Hepatocyte (in vitro differentiated cells): ENCODE measurements around the gene ZNF567. TPM values are rescaled to one million over a fixed set of nuclear protein-coding genes. Genes with fewer than 3 reads are reported as not detected.

ENCODE experiments used
- DNase-seq: peaks from one replicate; pipeline ENCODE4 v3.0.0-alpha.2; 2016; ENCODE audit warnings: low spot score
- H2AFZ ChIP-seq: fragments of 200-600 bp; sonication (generic); 2 replicates; pipeline ENCODE4 v1.6.0; 2016; ENCODE audit warnings: antibody characterized with exemption, mild to moderate bottlenecking
- H3K27ac ChIP-seq: fragments of 200-600 bp; sonication (generic); 2 replicates; pipeline ENCODE4 v1.5.1; 2016; ENCODE audit warnings: mild to moderate bottlenecking
- H3K27me3 ChIP-seq: fragments of 200-600 bp; sonication (generic); 2 replicates; pipeline ENCODE4 v1.6.1; 2016
- H3K36me3 ChIP-seq: fragments of 200-600 bp; sonication (generic); replicated peaks from 2 replicates; pipeline ENCODE4 v1.5.1; 2016; ENCODE audit warnings: low read depth; ENCODE audit not compliant: insufficient read depth
- H3K4me1 ChIP-seq: fragments of 200-600 bp; sonication (generic); 2 replicates; pipeline ENCODE4 v1.5.1; 2016; ENCODE audit warnings: mild to moderate bottlenecking, moderate library complexity; ENCODE audit not compliant: insufficient read depth
- H3K4me2 ChIP-seq: fragments of 200-600 bp; sonication (generic); 2 replicates; pipeline ENCODE4 v1.6.0; 2016
- H3K4me3 ChIP-seq: fragments of 200-600 bp; sonication (generic); 2 replicates; pipeline ENCODE4 v1.5.1; 2016; ENCODE audit warnings: mild to moderate bottlenecking
- H3K79me2 ChIP-seq: fragments of 200-600 bp; sonication (generic); 2 replicates; pipeline ENCODE4 v1.6.0; 2017; ENCODE audit warnings: mild to moderate bottlenecking
- H3K9me2 ChIP-seq: fragments of 200-600 bp; sonication (generic); replicated peaks from 2 replicates; pipeline ENCODE4 v1.6.0; 2017; ENCODE audit warnings: mild to moderate bottlenecking; ENCODE audit not compliant: insufficient read depth
- H3K9me3 ChIP-seq: fragments of 200-600 bp; sonication (generic); 2 replicates; pipeline ENCODE4 v1.5.1; 2016; ENCODE audit warnings: low read depth, mild to moderate bottlenecking
- H4K20me1 ChIP-seq: fragments of 200-600 bp; sonication (generic); 2 replicates; pipeline ENCODE4 v1.6.0; 2016; ENCODE audit warnings: mild to moderate bottlenecking; ENCODE audit not compliant: insufficient read depth, poor library complexity, severe bottlenecking
- CTCF ChIP-seq: fragments of 200-600 bp; sonication (generic); IDR thresholded peaks from 2 replicates; pipeline ENCODE4 v1.5.1; 2016; ENCODE audit warnings: antibody characterized with exemption, mild to moderate bottlenecking; ENCODE audit not compliant: poor library complexity
- EZH2 ChIP-seq: fragments of 200-600 bp; sonication (generic); IDR thresholded peaks from 2 replicates; pipeline ENCODE4 v1.6.1; 2016; ENCODE audit warnings: antibody characterized with exemption, mild to moderate bottlenecking, borderline replicate concordance
- EZH2phosphoT487 ChIP-seq: fragments of 200-600 bp; sonication (generic); IDR thresholded peaks from one replicate; pipeline ENCODE4 v1.6.1; 2018; ENCODE audit warnings: antibody characterized with exemption, mild to moderate bottlenecking, low read depth, moderate library complexity; ENCODE audit not compliant: unreplicated experiment, severe bottlenecking
- WGBS: methylation state at CpG from one replicate; pipeline ENCODE4 v1.1.6; 2016; ENCODE audit warnings: low lambda C conversion rate; ENCODE audit errors: missing lambda C conversion rate; 5-methylcytosine and 5-hydroxymethylcytosine counted together
- polyA plus RNA-seq: library from polyadenylated mRNA; unstranded; fragments of >200 nt; fragmentation: Nextera tagmentation; extraction: Ambion mirVana; gene quantifications from 2 replicates; pipeline ENCODE4 v1.2.1, GENCODE V29; 2016
- total RNA-seq: library from RNA; depleted of rRNA; stranded (reverse); fragments of >200 nt; gene quantifications from 2 replicates; pipeline ENCODE4 v1.2.3, GENCODE V29; 2014

ZNF567 gene
- total and polyA plus RNA-seq, 2 experiments from 2014 or later, result 4.4 to 8.1 TPM

DNA sequence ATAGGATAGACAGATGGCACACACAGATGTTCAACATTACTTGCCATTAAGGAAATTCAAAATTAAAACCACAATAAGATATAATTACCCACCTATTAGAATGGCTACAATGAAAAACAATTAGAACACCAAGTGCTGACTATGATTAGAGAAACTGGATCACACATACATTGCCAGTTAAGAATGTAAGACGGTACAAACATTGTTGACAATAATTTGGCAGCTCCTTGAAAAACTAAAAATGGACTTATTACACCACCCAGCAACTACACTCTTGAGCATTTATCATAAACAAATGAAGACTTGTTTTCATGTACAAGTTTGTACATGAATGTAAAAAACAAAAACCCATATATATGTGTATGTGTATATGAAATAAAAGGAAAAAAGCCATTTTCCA lies 34.5 kb upstream of the ZNF567 start:
- Histone ChIP-seq H4K20me1 (no peaks in the 10 kb centered on the region), H3K9me2 (no peaks in the 10 kb centered on the region), H2AFZ (no peak overlapping the region), H3K9me3 (peaks cover 61% of the 10 kb centered on the region), H3K36me3 (peaks cover 23% of the 10 kb centered on the region), H3K4me2 (no peak overlapping the region), H3K4me1 (no peaks in the 10 kb centered on the region), H3K4me3 (no peak overlapping the region), H3K27ac (no peak overlapping the region), H3K27me3 (no peaks in the 10 kb centered on the region), H3K79me2 (no peaks in the 10 kb centered on the region)
- no peak for DNase-seq
- TF ChIP-seq CTCF, result no peak
- no peak for TF ChIP-seq EZH2phosphoT487
- TF ChIP-seq EZH2, result no peak
- WGBS, result 100% methylated on average over 1 of the region's 1 CpG

DNA sequence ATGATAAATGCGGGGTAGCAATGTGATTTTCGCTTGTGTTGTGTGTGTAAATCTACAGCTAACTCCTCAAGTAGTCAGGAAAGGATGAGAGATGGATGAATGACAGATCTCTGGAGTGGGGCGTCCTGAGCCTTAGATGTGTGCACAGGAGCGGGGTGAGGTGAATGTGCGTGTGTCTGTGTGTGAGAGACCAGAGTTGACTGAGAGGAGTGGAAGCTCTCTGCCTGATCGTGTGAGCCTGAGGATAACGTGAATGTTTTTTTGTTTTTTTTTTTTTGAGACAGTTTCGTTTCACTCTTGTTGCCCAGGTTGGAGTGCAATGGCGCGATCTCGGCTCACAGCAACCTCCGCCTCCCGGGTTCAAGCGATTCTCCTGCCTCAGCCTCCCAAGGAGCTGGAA lies 21.6 kb upstream of the ZNF567 start:
- peak overlapping the region; percentile 80 for H2AFZ ChIP-seq
- no peak for TF ChIP-seq EZH2
- no peak for TF ChIP-seq EZH2phosphoT487
- TF ChIP-seq CTCF, result no peak

GRCh38 chr19:36668646-36669045 lies 18.8 kb upstream of the ZNF567 start:
- Histone ChIP-seq H4K20me1 (no peaks in the 10 kb centered on the region), H3K27ac (no peak overlapping the region), H3K4me3 (no peak overlapping the region), H3K27me3 (no peaks in the 10 kb centered on the region), H3K9me3 (peaks cover 12% of the 10 kb centered on the region), H2AFZ (no peak overlapping the region), H3K4me2 (peak overlapping the region; percentile 75), H3K4me1 (peaks cover 8% of the 10 kb centered on the region), H3K79me2 (peaks cover 54% of the 10 kb centered on the region), H3K9me2 (no peaks in the 10 kb centered on the region), H3K36me3 (no peaks in the 10 kb centered on the region)
- TF ChIP-seq CTCF (no peak), EZH2 (no peak), EZH2phosphoT487 (no peak)
- no peak for DNase-seq
- WGBS, result 87% methylated on average over 2 of the region's 2 CpGs

More for the DNA sequence above, 21.6 kb upstream of the ZNF567 start:
- no peaks in the 10 kb centered on the region for H3K9me2 ChIP-seq
- DNase-seq, result no peak
- H3K9me3 ChIP-seq, result peaks cover 33% of the 10 kb centered on the region
- no peaks in the 10 kb centered on the region for H3K36me3 ChIP-seq
- peaks cover 47% of the 10 kb centered on the region for H3K79me2 ChIP-seq
- H3K27ac ChIP-seq, result peak overlapping the region; percentile 87
- no peaks in the 10 kb centered on the region for H3K27me3 ChIP-seq
- peaks cover 8% of the 10 kb centered on the region for H3K4me1 ChIP-seq
- no peaks in the 10 kb centered on the region for H4K20me1 ChIP-seq
- H3K4me3 ChIP-seq, result peak overlapping the region; percentile 52
- 75% methylated on average over 14 of the region's 14 CpGs for WGBS
- peak overlapping the region; percentile 85 for H3K4me2 ChIP-seq

DNA sequence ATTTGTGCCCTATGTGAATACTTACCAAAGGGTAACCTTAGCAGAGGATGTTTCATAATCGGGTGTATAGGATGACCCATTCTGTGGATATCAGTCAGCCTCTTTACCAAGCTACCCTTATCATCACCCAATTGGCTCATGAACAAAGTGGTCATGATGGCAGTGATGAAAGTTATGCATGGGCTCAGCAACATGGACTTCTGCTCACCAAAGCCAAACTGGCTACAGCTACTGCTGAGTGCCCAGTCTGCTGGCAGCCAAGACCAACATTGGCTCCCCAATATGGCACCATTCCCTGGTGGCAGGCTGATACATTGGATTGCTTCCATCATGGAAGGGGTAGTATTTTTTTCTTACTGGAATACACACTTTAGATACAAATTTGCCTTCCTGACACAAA lies 15.0 kb upstream of the ZNF567 start:
- Histone ChIP-seq H3K27me3 (no peaks in the 10 kb centered on the region), H3K36me3 (no peaks in the 10 kb centered on the region), H3K9me3 (peaks cover 5% of the 10 kb centered on the region), H3K27ac (no peak overlapping the region), H4K20me1 (no peaks in the 10 kb centered on the region), H3K4me2 (no peak overlapping the region), H3K4me1 (peaks cover 3% of the 10 kb centered on the region), H3K79me2 (peaks cover 49% of the 10 kb centered on the region), H2AFZ (no peak overlapping the region), H3K4me3 (no peak overlapping the region), H3K9me2 (no peaks in the 10 kb centered on the region)
- TF ChIP-seq EZH2 (no peak), EZH2phosphoT487 (no peak), CTCF (no peak)
- no peak for DNase-seq
- WGBS, result 92% methylated on average over 1 of the region's 1 CpG
